Sigmoid colon (tissue), 7 donors: Measurements from ENCODE around the gene BHLHE23. TPM values are rescaled to one million over a fixed set of nuclear protein-coding genes. Genes with fewer than 3 reads are reported as not detected.

Experiments
- DNase-seq: peaks from one replicate; pipeline ENCODE4 v3.0.0-alpha.2; 2019
- H3K27ac ChIP-seq, 4 donors: fragments of 200-600 bp; sonication (generic); one replicate each; pipeline ENCODE4 v1.5.1; 2016 to 2019; ENCODE audit warnings: mild to moderate bottlenecking in 1 of 4
- H3K27me3 ChIP-seq, 3 donors: fragments of 200-600 bp; sonication (generic); one replicate each; pipeline ENCODE4 v1.5.1; 2019; ENCODE audit warnings: mild to moderate bottlenecking in 1 of 3
- H3K36me3 ChIP-seq, 4 donors: fragments of 200-600 bp; sonication (generic); one replicate each; pipeline ENCODE4 v1.5.1; 2016 to 2019
- H3K4me1 ChIP-seq, 4 donors: fragments of 200-600 bp; sonication (generic); one replicate each; pipeline ENCODE4 v1.5.1; 2017 to 2019
- H3K4me3 ChIP-seq, 4 donors: fragments of 200-600 bp; sonication (generic); one replicate each; pipeline ENCODE4 v1.5.1; 2017 to 2019; ENCODE audit warnings: mild to moderate bottlenecking in 2 of 4, moderate library complexity in 1 of 4
- H3K9me3 ChIP-seq, 4 donors: fragments of 200-600 bp in 3 of 4; sonication (generic) in 3 of 4; one replicate each; pipeline versions ENCODE4 v1.5.1 to v1.6.1; 2013 to 2019
- EP300 ChIP-seq, 4 donors: sonication (generic); formaldehyde crosslinking; IDR thresholded peaks; one replicate each; pipeline ENCODE4 v1.6.1; 2017; ENCODE audit warnings: antibody characterized with exemption in 4 of 4
- POLR2A ChIP-seq, 2 donors: fragments of 450-650 bp; IDR thresholded peaks; one replicate each; pipeline ENCODE4 v1.6.1; 2016; ENCODE audit warnings: antibody characterized with exemption in 2 of 2, mild to moderate bottlenecking in 2 of 2, moderate library complexity in 2 of 2
- POLR2AphosphoS5 ChIP-seq, 4 donors: sonication (generic); formaldehyde crosslinking; IDR thresholded peaks; one replicate each; pipeline ENCODE4 v1.6.1; 2017; ENCODE audit warnings: antibody characterized with exemption in 4 of 4
- WGBS, 2 donors: extraction: QIAGEN DNeasy Blood & Tissue Kit; methylation state at CpG; one replicate each; pipeline ENCODE4 v1.1.7; 2013; 5-methylcytosine and 5-hydroxymethylcytosine counted together
- intact Hi-C: fragments of 100-400 bp; cut with DNase I; formaldehyde crosslinking; loops from one replicate; pipeline ENCODE4 v1.15.1; 2023
- polyA plus RNA-seq, 3 donors: library from polyadenylated mRNA; stranded (reverse); fragments of 200-250 nt; gene quantifications; one replicate each; pipeline ENCODE4 v1.2.3, GENCODE V29; 2013
- total RNA-seq, 4 donors: library from RNA; depleted of rRNA; stranded (reverse); fragments of >200 nt; gene quantifications; one replicate each; pipeline ENCODE4 v1.1.0, GENCODE V29; 2016
- TF ChIP-seq, protein P1 (sequence below), 4 experiments: fragments of 450-650 bp in 3 of 4; fragments of 200-600 bp in 1 of 4; IDR thresholded peaks; one replicate each; pipeline ENCODE4 v1.5.1; 2016 to 2019; ENCODE audit warnings: antibody characterized with exemption in 4 of 4, mild to moderate bottlenecking in 3 of 4, moderate library complexity in 2 of 4
- donor health status: healthy with polysubstance abuse.
- donor health status: Bipolar disorder and iron deficiency.
- donor health status: healthy.

Gene BHLHE23
- not detected for total RNA-seq
- not detected for polyA plus RNA-seq

DNA sequence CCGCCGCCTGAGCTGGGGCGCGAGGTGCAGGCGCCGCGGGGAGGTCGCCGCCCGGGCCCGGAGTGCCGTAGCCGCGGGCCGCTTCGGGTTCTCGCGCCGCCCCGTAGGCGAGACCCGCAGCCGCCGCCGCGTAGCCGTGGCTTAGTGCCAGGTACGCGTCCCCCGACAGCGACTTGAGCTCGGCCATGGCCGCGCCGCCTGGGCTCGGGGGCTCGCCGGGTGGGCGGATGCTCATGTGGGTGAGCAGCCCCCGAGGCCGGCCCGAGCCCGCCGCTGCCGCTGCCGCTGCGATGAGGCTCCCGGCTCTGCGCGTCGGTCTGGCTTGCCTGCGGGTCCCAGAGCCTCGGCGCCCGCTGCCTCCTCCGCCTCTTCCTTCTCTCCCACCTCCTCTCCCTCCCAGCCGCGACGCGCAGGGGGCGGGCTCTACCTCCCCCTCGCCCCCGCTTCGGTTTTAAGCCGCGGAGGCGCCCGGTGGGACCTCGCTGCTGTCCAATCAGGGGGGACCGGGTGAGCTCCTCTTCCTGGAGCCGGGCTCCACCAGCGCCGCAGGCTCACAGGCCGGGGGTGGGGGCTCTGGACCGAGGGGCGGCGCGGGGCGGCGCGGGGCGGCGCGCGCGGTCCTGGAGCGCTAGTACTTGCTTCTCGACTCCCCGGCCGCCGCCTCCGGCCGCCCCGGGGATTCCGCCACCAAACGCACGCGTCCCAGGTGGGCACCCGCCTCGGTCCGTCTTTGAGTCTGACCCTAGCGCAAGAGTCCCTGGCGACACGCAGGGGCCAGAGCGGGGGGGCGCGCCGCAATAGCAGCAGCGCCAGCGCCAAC is at the start of gene BHLHE23:
BHLHE23 (minus strand) TSS at position 425 of the 820 bp plus-strand sequence; CDS start at position 235, 190 bp downstream.
- Histone ChIP-seq H3K27ac (no peak within 1 kb of the TSS), H3K27me3 (peaks cover 69 to 100% (median 90%) of the 10 kb centered on the region in 3 donors), H3K36me3 (no peaks in the 10 kb centered on the region), H3K4me3 (peak within 1 kb of the TSS in 2 of 4 donors; percentile 7 to 15), H3K9me3 (no peaks in the 10 kb centered on the region), H3K4me1 (peaks cover 0 to 41% (median 27%) of the 10 kb centered on the region in 4 donors)
- whole genome bisulfite sequencing, 2 donors, result 1 to 6% methylated on average over 110 of the region's 110 CpGs
- no peak for DNase-seq
- TF ChIP-seq POLR2A (IDR thresholded peaks at IDR 0.05) (no peak), POLR2AphosphoS5 (IDR thresholded peaks at IDR 0.05) (no peak)
- intact Hi-C loops, result no loop called here

DNA sequence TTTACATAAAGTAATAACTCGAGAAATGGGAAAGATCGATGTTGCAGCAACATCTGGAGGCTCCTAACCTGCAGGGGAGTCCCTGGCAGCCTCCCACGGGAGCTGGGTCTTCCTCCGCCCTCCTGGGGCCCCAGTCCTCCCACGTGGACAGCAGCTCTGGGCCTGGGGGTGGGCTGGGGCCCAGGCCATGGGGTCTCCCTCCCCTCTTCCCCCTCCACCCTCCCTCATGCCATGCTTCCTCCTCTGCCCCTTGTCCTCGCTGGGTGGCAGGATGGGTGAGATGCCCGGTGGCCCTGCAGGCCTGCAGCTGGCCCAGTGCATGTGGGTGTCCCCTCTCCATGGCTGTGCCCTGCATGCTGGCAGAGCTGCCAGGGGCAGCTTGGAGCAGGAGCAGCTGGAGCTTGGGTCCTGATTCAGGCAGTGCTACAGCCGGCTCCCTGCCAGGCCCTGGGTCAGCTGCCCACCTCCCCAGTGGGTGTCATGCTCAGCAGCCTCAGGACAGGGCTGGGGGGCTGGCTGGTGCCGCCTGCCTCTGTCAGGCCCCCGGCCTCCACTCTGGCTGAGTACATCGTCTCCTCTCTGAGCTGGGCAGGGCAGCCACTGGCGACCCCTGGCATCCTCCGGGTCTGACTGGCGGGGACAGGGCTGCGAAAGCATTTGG is 48.9 kb upstream of the BHLHE23 start:
- WGBS, 2 donors, result 42 to 61% methylated on average over 15 of the region's 15 CpGs
- DNase-seq, result peak; percentile 55
- Histone ChIP-seq H3K4me1 (peaks cover 0 to 9% (median 3%) of the 10 kb centered on the region in 4 donors), H3K4me3 (no peak overlapping the region), H3K9me3 (no peaks in the 10 kb centered on the region), H3K36me3 (no peaks in the 10 kb centered on the region), H3K27me3 (peaks cover 10 to 76% (median 42%) of the 10 kb centered on the region in 3 donors), H3K27ac (no peak overlapping the region)
- intact Hi-C loops, result loop anchor here (1.0 kb wide), 2 partner anchors 124 to 175 kb away; no protein-coding TSS in a partner anchor
- TF ChIP-seq POLR2A (IDR thresholded peaks at IDR 0.05) (no peak), EP300 (IDR thresholded peaks at IDR 0.05) (no peak), POLR2AphosphoS5 (IDR thresholded peaks at IDR 0.05) (no peak)
- TF ChIP-seq, protein P1, sequence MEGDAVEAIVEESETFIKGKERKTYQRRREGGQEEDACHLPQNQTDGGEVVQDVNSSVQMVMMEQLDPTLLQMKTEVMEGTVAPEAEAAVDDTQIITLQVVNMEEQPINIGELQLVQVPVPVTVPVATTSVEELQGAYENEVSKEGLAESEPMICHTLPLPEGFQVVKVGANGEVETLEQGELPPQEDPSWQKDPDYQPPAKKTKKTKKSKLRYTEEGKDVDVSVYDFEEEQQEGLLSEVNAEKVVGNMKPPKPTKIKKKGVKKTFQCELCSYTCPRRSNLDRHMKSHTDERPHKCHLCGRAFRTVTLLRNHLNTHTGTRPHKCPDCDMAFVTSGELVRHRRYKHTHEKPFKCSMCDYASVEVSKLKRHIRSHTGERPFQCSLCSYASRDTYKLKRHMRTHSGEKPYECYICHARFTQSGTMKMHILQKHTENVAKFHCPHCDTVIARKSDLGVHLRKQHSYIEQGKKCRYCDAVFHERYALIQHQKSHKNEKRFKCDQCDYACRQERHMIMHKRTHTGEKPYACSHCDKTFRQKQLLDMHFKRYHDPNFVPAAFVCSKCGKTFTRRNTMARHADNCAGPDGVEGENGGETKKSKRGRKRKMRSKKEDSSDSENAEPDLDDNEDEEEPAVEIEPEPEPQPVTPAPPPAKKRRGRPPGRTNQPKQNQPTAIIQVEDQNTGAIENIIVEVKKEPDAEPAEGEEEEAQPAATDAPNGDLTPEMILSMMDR (IDR thresholded peaks at IDR 0.05), result no peak

DNA sequence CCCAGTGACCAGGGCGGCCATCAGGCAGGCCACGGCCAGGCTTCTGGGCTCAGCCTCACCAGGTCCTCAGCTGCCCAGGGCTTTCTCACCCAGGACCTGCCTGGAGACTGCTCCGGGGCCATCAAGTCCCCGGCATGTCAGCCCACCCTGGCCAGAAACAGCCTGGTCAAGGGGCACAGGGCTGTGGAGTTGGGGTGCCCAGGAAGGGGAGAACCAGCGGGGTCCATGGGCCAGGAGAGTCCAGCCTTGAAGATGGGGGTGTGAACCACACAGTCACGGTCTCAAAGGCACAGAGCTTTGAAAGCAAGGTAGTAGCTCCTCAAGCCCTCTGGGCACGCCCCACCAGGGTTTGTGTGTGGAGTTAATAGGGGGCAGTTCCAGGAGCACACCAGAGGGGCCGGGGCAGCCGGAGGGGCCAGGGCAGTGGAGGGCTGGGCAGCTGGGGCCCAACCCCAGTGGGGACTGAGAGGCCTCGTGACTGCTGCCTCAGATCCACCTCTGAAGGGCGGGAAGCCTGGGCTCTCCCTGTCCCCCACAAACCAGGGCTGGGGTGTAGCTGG is 48.0 kb upstream of the BHLHE23 start:
- intact Hi-C loops, result no loop called here
- H3K36me3 ChIP-seq, result no peaks in the 10 kb centered on the region
- 67 to 80% methylated on average over 11 of the region's 11 CpGs for WGBS, 2 donors
- no peaks in the 10 kb centered on the region for H3K9me3 ChIP-seq
- peaks cover 9 to 76% (median 33%) of the 10 kb centered on the region in 3 donors for H3K27me3 ChIP-seq
- no peak for TF ChIP-seq POLR2A (IDR thresholded peaks at IDR 0.05)
- TF ChIP-seq POLR2AphosphoS5 (IDR thresholded peaks at IDR 0.05), result no peak
- no peak for TF ChIP-seq EP300 (IDR thresholded peaks at IDR 0.05)
- TF ChIP-seq, protein P1 (IDR thresholded peaks at IDR 0.05), result no peak
- no peak overlapping the region for H3K27ac ChIP-seq
- peak; percentile 56 for DNase-seq
- peaks cover 0 to 9% (median 3%) of the 10 kb centered on the region in 4 donors for H3K4me1 ChIP-seq
- no peak overlapping the region for H3K4me3 ChIP-seq

DNA sequence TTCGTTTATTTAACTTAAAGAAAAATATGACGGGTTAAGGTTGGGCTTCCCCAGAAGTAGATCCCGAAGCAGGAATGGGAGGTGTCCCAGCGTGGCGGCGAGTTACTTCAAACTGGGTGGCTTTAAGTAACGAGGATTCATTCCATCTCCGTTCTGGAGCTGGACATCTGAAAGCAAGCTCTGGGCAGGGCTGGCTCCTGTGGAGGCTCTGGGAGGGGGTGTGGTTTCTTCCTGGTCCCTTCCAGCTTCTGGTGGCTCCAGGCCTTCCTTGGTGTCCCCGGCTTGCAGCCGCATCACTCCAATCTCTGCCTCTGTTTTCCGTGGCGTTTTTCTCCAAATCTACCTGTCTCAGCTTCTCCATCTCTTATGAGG is 47.3 kb upstream of the BHLHE23 start:
- no peak for TF ChIP-seq EP300 (IDR thresholded peaks at IDR 0.05)
- no peak for TF ChIP-seq POLR2AphosphoS5 (IDR thresholded peaks at IDR 0.05)
- TF ChIP-seq, protein P1 (IDR thresholded peaks at IDR 0.05), result no peak
- no peak for TF ChIP-seq POLR2A (IDR thresholded peaks at IDR 0.05)
- intact Hi-C loops, result no loop called here
- Histone ChIP-seq H3K4me3 (no peak overlapping the region), H3K9me3 (no peaks in the 10 kb centered on the region), H3K27me3 (peaks cover 8 to 73% (median 27%) of the 10 kb centered on the region in 3 donors), H3K36me3 (no peaks in the 10 kb centered on the region), H3K4me1 (peaks cover 0 to 9% (median 3%) of the 10 kb centered on the region in 4 donors), H3K27ac (no peak overlapping the region)
- 78 to 85% methylated on average over 12 of the region's 12 CpGs for WGBS, 2 donors
- DNase-seq, result peak; percentile 34
